Prostate gland (tissue), 2 donors: ENCODE data around the gene ADAMTS2.

Experiments
- POLR2A ChIP-seq: fragments of 450-650 bp; IDR thresholded peaks from one replicate; pipeline ENCODE4 v1.6.1; 2016; ENCODE audit warnings: antibody characterized with exemption, mild to moderate bottlenecking
- POLR2AphosphoS5 ChIP-seq: sonication (generic); formaldehyde crosslinking; IDR thresholded peaks from one replicate; pipeline ENCODE4 v1.6.1; 2017; ENCODE audit warnings: antibody characterized with exemption
- TF ChIP-seq, protein P1 (sequence below), 4 experiments: fragments of 200-600 bp in 2 of 4; fragments of 450-650 bp in 2 of 4; sonication (generic) in 2 of 4; IDR thresholded peaks; 1 replicate in 3 of 4; 2 replicates in 1 of 4; pipeline ENCODE4 v1.5.1; 2016 to 2019; ENCODE audit warnings: antibody characterized with exemption in 4 of 4, mild to moderate bottlenecking in 2 of 4, moderate library complexity in 2 of 4

GRCh38 chr5:179368806-179369529, 23.7 kb upstream of the ADAMTS2 start:
- TF ChIP-seq, protein P1, sequence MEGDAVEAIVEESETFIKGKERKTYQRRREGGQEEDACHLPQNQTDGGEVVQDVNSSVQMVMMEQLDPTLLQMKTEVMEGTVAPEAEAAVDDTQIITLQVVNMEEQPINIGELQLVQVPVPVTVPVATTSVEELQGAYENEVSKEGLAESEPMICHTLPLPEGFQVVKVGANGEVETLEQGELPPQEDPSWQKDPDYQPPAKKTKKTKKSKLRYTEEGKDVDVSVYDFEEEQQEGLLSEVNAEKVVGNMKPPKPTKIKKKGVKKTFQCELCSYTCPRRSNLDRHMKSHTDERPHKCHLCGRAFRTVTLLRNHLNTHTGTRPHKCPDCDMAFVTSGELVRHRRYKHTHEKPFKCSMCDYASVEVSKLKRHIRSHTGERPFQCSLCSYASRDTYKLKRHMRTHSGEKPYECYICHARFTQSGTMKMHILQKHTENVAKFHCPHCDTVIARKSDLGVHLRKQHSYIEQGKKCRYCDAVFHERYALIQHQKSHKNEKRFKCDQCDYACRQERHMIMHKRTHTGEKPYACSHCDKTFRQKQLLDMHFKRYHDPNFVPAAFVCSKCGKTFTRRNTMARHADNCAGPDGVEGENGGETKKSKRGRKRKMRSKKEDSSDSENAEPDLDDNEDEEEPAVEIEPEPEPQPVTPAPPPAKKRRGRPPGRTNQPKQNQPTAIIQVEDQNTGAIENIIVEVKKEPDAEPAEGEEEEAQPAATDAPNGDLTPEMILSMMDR (IDR thresholded peaks at IDR 0.05): no peak
- no peak for TF ChIP-seq POLR2A
- no peak for TF ChIP-seq POLR2AphosphoS5
